ENCODE results near the gene TOLLIP.
"Not testable (repeated sequence)": the region's sequence is repeated elsewhere in the genome, so short reads cannot be mapped to it uniquely, and the experiment has no call there.

TOLLIP gene

GRCh38 chr11:1279674-1280055 lies 29.8 kb downstream of the TOLLIP start:
- no peak for DNase-seq

- DNase-seq, result no peak
Observed at GRCh38 chr11:1278766-1279673, 30.4 kb downstream of the TOLLIP start.

- DNase-seq, result no peak
Observed at GRCh38 chr11:1277936-1278512, 31.4 kb downstream of the TOLLIP start.

GRCh38 chr11:1276866-1277615 lies 32.4 kb downstream of the TOLLIP start:
- no peak for DNase-seq

- no peak for DNase-seq
Observed at GRCh38 chr11:1276041-1276790, 33.2 kb downstream of the TOLLIP start.

GRCh38 chr11:1275021-1275420 lies 34.4 kb downstream of the TOLLIP start:
- no peak for DNase-seq

- DNase-seq, result no peak
Observed at GRCh38 chr11:1274501-1274900, 34.9 kb downstream of the TOLLIP start.

GRCh38 chr11:1272531-1272930 lies 36.9 kb downstream of the TOLLIP start:
- no peak for DNase-seq

GRCh38 chr11:1271927-1272326 lies 37.5 kb downstream of the TOLLIP start:
- DNase-seq, result no peak

GRCh38 chr11:1271406-1271805 lies 38.0 kb downstream of the TOLLIP start:
- DNase-seq, result no peak

GRCh38 chr11:1271002-1271401 lies 38.4 kb downstream of the TOLLIP start:
- DNase-seq, result no peak

GRCh38 chr11:1270476-1270875 lies 39.0 kb downstream of the TOLLIP start:
- DNase-seq, result no peak

- DNase-seq, result no peak
Observed at GRCh38 chr11:1269957-1270356, 39.5 kb downstream of the TOLLIP start.

GRCh38 chr11:1267441-1268100 lies 41.9 kb downstream of the TOLLIP start:
- no peak for DNase-seq

- not testable (repeated sequence) for DNase-seq
Observed at GRCh38 chr11:1266976-1267375, 42.5 kb downstream of the TOLLIP start.

- not testable (repeated sequence) for DNase-seq
Observed at GRCh38 chr11:1265480-1265879, 44.0 kb downstream of the TOLLIP start.

- DNase-seq, result not testable (repeated sequence)
Observed at GRCh38 chr11:1264444-1264843, 45.0 kb downstream of the TOLLIP start.

- DNase-seq, result no peak
Observed at GRCh38 chr11:1263010-1263409, 46.4 kb downstream of the TOLLIP start.

- peak; percentile 64 for DNase-seq
Observed at GRCh38 chr11:1262172-1263006, 47.0 kb downstream of the TOLLIP start.

- DNase-seq, result no peak
Observed at GRCh38 chr11:1261241-1262071, 48.0 kb downstream of the TOLLIP start.
